WTC11 (cell line): ENCODE results near the gene OSBPL10. TPM values are rescaled to one million over a fixed set of nuclear protein-coding genes. Genes with fewer than 3 reads are reported as not detected.

Experiments
- ATAC-seq: fragments of 200-7000 bp; cut with Tn5 transposase; 2 replicates; pipeline ENCODE4 v1.10.0; 2021; ENCODE audit warnings: mild to moderate bottlenecking, moderate library complexity
- CTCF ChIA-PET: fragments of 300-600 bp; sonication (Branson Sonifier 250); formaldehyde crosslinking; loops from one replicate; lab custom pipeline; 2021; ENCODE audit warnings: antibody characterized with exemption; lab: Charles Lee
- POLR2A ChIA-PET: fragments of 350-600 bp; sonication (Branson Sonifier 250); formaldehyde crosslinking; loops from one replicate; lab custom pipeline; 2021; ENCODE audit warnings: antibody characterized with exemption; lab: Charles Lee
- DNase-seq: peaks from one replicate; pipeline ENCODE4 v3.0.0; 2021; ENCODE audit warnings: low spot score
- H3K27ac Mint-ChIP-seq: 2 replicates; pipeline ENCODE4 v1.8.0; 2021; ENCODE audit warnings: mixed read lengths
- H3K27me3 Mint-ChIP-seq: 2 replicates; pipeline ENCODE4 v1.8.0; 2021; ENCODE audit warnings: low read depth, mild to moderate bottlenecking, moderate library complexity, mixed read lengths
- H3K36me3 Mint-ChIP-seq: 2 replicates; pipeline ENCODE4 v1.8.0; 2021; ENCODE audit warnings: mixed read lengths
- H3K4me1 Mint-ChIP-seq: 2 replicates; pipeline ENCODE4 v1.8.0; 2022; ENCODE audit warnings: mixed read lengths
- H3K4me3 Mint-ChIP-seq: 2 replicates; pipeline ENCODE4 v1.8.0; 2021; ENCODE audit warnings: mild to moderate bottlenecking, moderate library complexity, mixed read lengths
- H3K9me3 Mint-ChIP-seq: 2 replicates; pipeline ENCODE4 v1.8.0; 2021; ENCODE audit warnings: mixed read lengths
- CBFB ChIP-seq: sonication (generic); formaldehyde crosslinking; IDR thresholded peaks from 2 replicates; pipeline ENCODE4 v1.8.1; 2022; ENCODE audit warnings: mild to moderate bottlenecking, low read depth, missing genetic modification reagents
- ELF4 ChIP-seq: sonication (generic); formaldehyde crosslinking; IDR thresholded peaks from 2 replicates; pipeline ENCODE4 v1.8.1; 2022; ENCODE audit warnings: low read depth, mild to moderate bottlenecking, moderate library complexity, missing genetic modification reagents
- ESRRA ChIP-seq: sonication (generic); formaldehyde crosslinking; IDR thresholded peaks from 2 replicates; pipeline ENCODE4 v1.8.1; 2022; ENCODE audit warnings: mild to moderate bottlenecking, missing genetic modification reagents, borderline replicate concordance
- ETV6 ChIP-seq: sonication (generic); formaldehyde crosslinking; IDR thresholded peaks from 2 replicates; pipeline ENCODE4 v1.8.1; 2022; ENCODE audit warnings: mild to moderate bottlenecking, missing genetic modification reagents
- GABPB1 ChIP-seq: sonication (generic); formaldehyde crosslinking; IDR thresholded peaks from 2 replicates; pipeline ENCODE4 v1.8.1; 2023; ENCODE audit warnings: mild to moderate bottlenecking, missing genetic modification reagents
- KAT7 ChIP-seq: sonication (generic); formaldehyde crosslinking; IDR thresholded peaks from 2 replicates; pipeline ENCODE4 v1.8.1; 2023; ENCODE audit warnings: missing genetic modification reagents, mild to moderate bottlenecking, borderline replicate concordance
- SMAD3 ChIP-seq: sonication (generic); formaldehyde crosslinking; IDR thresholded peaks from 2 replicates; pipeline ENCODE4 v1.8.0; 2022; ENCODE audit warnings: missing genetic modification reagents, mild to moderate bottlenecking, borderline replicate concordance
- SOX15 ChIP-seq: fragments of 250-450 bp; sonication (Bioruptor Pico); IDR thresholded peaks from 2 replicates; pipeline ENCODE4 v1.9.0; 2021; ENCODE audit warnings: mild to moderate bottlenecking
- ZNF263 ChIP-seq: sonication (generic); formaldehyde crosslinking; IDR thresholded peaks from 2 replicates; pipeline ENCODE4 v1.8.1; 2022; ENCODE audit warnings: low read depth, mild to moderate bottlenecking, moderate library complexity, missing genetic modification reagents
- ZNF416 ChIP-seq: fragments of 250-450 bp; sonication (Bioruptor Pico); IDR thresholded peaks from 2 replicates; pipeline ENCODE4 v1.9.0; 2021; ENCODE audit warnings: mild to moderate bottlenecking, inconsistent platforms
- total RNA-seq: library from RNA; stranded (reverse); gene quantifications from 3 replicates; pipeline ENCODE4 v1.2.3, GENCODE V29; 2021
- TF ChIP-seq, protein P1 (sequence below): sonication (generic); formaldehyde crosslinking; IDR thresholded peaks from 2 replicates; pipeline ENCODE4 v1.8.1; 2023; ENCODE audit warnings: mild to moderate bottlenecking, moderate library complexity, missing genetic modification reagents
- TF ChIP-seq, protein P2 (sequence below): sonication (generic); formaldehyde crosslinking; IDR thresholded peaks from 2 replicates; pipeline ENCODE4 v1.8.1; 2022; ENCODE audit warnings: mild to moderate bottlenecking, missing genetic modification reagents, moderate library complexity, borderline replicate concordance
- TF ChIP-seq, protein P3 (sequence below): sonication (generic); formaldehyde crosslinking; IDR thresholded peaks from 2 replicates; pipeline ENCODE4 v1.8.1; 2022; ENCODE audit warnings: low read depth, mild to moderate bottlenecking, moderate library complexity, missing genetic modification reagents, borderline replicate concordance
- TF ChIP-seq, protein P4 (sequence below): sonication (generic); formaldehyde crosslinking; IDR thresholded peaks from 2 replicates; pipeline ENCODE4 v1.8.1; 2023; ENCODE audit warnings: mild to moderate bottlenecking, missing genetic modification reagents
- TF ChIP-seq, protein P5 (sequence below): fragments of 250-450 bp; sonication (Bioruptor Pico); IDR thresholded peaks from 2 replicates; pipeline ENCODE4 v1.9.0; 2021; ENCODE audit warnings: mild to moderate bottlenecking, borderline replicate concordance
- TF ChIP-seq, protein P6 (sequence below): fragments of 250-450 bp; sonication (Bioruptor Pico); IDR thresholded peaks from 2 replicates; pipeline ENCODE4 v1.8.0; 2021; ENCODE audit warnings: mild to moderate bottlenecking
- TF ChIP-seq, protein P7 (sequence below): sonication (generic); formaldehyde crosslinking; IDR thresholded peaks from 2 replicates; pipeline ENCODE4 v1.8.0; 2023; ENCODE audit warnings: mild to moderate bottlenecking, missing genetic modification reagents
- TF ChIP-seq, protein P8 (sequence below): sonication (generic); formaldehyde crosslinking; IDR thresholded peaks from 2 replicates; pipeline ENCODE4 v1.8.0; 2022; ENCODE audit warnings: mild to moderate bottlenecking, missing genetic modification reagents
- TF ChIP-seq, protein P9 (sequence below): fragments of 250-450 bp; sonication (Bioruptor Pico); IDR thresholded peaks from 2 replicates; pipeline ENCODE4 v1.9.0; 2021; ENCODE audit warnings: moderate library complexity, mild to moderate bottlenecking, inconsistent platforms, borderline replicate concordance

The OSBPL10 gene
- total RNA-seq, 1 experiment from 2014 or later, result 84.1 TPM

DNA sequence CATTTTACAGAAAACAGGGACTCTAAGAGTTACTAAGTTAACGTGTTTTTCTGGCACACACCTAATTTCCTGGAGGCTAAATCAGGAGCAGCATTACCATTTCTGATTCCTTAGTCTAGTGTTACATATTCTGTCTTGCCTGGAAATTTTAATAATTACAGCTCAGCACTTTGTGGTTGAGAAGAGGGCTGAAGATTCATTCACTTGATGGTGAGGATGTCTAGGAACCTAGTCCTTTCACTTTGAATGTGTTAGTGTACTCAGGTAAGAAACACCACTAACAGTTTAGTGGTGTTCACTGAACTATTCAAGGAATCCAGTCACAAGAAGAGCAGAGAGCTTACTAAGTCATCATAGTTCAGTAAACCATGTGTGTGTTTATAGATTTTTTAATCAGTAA is 345.5 kb downstream of the OSBPL10 start:
- POLR2A ChIA-PET, result no interaction called here
- Mint-ChIP-seq H3K27ac (no peak overlapping the region), H3K36me3 (peaks cover 30% of the 10 kb centered on the region)

DNA sequence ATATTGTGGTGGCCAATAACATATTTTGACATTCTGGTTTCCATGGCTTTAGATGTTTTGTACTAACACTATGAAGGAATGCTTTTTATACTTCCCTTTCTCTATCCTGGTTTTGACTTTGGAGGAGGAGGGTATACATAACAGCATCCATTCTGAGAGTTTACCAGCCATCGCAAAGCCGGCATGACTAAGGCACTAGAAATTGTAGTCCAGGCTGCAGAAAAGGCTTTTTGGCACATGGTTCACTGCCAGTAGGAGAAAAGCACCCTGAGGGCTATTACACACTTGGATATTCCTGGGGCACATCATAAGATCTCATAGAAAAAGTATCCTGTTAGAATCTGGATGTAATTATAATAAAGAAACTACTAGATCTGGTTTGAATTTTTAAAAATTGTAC is 346.6 kb downstream of the OSBPL10 start:
- H3K4me3 Mint-ChIP-seq, result no peak overlapping the region
- ATAC-seq, result no peak
- ChIA-PET CTCF (no interaction called here), POLR2A (no interaction called here)
- DNase-seq, result no peak
- no peaks in the 10 kb centered on the region for H3K27me3 Mint-ChIP-seq
- no peak overlapping the region for H3K27ac Mint-ChIP-seq
- peaks cover 40% of the 10 kb centered on the region for H3K36me3 Mint-ChIP-seq
- no peaks in the 10 kb centered on the region for H3K9me3 Mint-ChIP-seq
- H3K4me1 Mint-ChIP-seq, result no peaks in the 10 kb centered on the region
- no peak for TF ChIP-seq ELF4 (CRISPR knock-in tag)
- TF ChIP-seq ZNF416, result no peak
- no peak for TF ChIP-seq ZNF263 (CRISPR knock-in tag)
- TF ChIP-seq, protein P1, sequence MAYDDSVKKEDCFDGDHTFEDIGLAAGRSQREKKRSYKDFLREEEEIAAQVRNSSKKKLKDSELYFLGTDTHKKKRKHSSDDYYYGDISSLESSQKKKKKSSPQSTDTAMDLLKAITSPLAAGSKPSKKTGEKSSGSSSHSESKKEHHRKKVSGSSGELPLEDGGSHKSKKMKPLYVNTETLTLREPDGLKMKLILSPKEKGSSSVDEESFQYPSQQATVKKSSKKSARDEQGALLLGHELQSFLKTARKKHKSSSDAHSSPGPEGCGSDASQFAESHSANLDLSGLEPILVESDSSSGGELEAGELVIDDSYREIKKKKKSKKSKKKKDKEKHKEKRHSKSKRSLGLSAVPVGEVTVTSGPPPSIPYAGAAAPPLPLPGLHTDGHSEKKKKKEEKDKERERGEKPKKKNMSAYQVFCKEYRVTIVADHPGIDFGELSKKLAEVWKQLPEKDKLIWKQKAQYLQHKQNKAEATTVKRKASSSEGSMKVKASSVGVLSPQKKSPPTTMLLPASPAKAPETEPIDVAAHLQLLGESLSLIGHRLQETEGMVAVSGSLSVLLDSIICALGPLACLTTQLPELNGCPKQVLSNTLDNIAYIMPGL, result no peak
- TF ChIP-seq ETV6 (CRISPR knock-in tag), result no peak
- TF ChIP-seq, protein P2, sequence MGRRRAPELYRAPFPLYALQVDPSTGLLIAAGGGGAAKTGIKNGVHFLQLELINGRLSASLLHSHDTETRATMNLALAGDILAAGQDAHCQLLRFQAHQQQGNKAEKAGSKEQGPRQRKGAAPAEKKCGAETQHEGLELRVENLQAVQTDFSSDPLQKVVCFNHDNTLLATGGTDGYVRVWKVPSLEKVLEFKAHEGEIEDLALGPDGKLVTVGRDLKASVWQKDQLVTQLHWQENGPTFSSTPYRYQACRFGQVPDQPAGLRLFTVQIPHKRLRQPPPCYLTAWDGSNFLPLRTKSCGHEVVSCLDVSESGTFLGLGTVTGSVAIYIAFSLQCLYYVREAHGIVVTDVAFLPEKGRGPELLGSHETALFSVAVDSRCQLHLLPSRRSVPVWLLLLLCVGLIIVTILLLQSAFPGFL (CRISPR knock-in tag), result no peak
- TF ChIP-seq, protein P3, sequence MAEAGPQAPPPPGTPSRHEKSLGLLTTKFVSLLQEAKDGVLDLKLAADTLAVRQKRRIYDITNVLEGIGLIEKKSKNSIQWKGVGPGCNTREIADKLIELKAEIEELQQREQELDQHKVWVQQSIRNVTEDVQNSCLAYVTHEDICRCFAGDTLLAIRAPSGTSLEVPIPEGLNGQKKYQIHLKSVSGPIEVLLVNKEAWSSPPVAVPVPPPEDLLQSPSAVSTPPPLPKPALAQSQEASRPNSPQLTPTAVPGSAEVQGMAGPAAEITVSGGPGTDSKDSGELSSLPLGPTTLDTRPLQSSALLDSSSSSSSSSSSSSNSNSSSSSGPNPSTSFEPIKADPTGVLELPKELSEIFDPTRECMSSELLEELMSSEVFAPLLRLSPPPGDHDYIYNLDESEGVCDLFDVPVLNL (CRISPR knock-in tag), result no peak
- TF ChIP-seq ESRRA, result no peak
- no peak for TF ChIP-seq SOX15 (CRISPR knock-in tag)
- TF ChIP-seq, protein P4, sequence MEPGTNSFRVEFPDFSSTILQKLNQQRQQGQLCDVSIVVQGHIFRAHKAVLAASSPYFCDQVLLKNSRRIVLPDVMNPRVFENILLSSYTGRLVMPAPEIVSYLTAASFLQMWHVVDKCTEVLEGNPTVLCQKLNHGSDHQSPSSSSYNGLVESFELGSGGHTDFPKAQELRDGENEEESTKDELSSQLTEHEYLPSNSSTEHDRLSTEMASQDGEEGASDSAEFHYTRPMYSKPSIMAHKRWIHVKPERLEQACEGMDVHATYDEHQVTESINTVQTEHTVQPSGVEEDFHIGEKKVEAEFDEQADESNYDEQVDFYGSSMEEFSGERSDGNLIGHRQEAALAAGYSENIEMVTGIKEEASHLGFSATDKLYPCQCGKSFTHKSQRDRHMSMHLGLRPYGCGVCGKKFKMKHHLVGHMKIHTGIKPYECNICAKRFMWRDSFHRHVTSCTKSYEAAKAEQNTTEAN (CRISPR knock-in tag), result no peak
- TF ChIP-seq, protein P5, sequence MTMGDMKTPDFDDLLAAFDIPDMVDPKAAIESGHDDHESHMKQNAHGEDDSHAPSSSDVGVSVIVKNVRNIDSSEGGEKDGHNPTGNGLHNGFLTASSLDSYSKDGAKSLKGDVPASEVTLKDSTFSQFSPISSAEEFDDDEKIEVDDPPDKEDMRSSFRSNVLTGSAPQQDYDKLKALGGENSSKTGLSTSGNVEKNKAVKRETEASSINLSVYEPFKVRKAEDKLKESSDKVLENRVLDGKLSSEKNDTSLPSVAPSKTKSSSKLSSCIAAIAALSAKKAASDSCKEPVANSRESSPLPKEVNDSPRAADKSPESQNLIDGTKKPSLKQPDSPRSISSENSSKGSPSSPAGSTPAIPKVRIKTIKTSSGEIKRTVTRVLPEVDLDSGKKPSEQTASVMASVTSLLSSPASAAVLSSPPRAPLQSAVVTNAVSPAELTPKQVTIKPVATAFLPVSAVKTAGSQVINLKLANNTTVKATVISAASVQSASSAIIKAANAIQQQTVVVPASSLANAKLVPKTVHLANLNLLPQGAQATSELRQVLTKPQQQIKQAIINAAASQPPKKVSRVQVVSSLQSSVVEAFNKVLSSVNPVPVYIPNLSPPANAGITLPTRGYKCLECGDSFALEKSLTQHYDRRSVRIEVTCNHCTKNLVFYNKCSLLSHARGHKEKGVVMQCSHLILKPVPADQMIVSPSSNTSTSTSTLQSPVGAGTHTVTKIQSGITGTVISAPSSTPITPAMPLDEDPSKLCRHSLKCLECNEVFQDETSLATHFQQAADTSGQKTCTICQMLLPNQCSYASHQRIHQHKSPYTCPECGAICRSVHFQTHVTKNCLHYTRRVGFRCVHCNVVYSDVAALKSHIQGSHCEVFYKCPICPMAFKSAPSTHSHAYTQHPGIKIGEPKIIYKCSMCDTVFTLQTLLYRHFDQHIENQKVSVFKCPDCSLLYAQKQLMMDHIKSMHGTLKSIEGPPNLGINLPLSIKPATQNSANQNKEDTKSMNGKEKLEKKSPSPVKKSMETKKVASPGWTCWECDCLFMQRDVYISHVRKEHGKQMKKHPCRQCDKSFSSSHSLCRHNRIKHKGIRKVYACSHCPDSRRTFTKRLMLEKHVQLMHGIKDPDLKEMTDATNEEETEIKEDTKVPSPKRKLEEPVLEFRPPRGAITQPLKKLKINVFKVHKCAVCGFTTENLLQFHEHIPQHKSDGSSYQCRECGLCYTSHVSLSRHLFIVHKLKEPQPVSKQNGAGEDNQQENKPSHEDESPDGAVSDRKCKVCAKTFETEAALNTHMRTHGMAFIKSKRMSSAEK (CRISPR knock-in tag), result no peak
- TF ChIP-seq, protein P6, sequence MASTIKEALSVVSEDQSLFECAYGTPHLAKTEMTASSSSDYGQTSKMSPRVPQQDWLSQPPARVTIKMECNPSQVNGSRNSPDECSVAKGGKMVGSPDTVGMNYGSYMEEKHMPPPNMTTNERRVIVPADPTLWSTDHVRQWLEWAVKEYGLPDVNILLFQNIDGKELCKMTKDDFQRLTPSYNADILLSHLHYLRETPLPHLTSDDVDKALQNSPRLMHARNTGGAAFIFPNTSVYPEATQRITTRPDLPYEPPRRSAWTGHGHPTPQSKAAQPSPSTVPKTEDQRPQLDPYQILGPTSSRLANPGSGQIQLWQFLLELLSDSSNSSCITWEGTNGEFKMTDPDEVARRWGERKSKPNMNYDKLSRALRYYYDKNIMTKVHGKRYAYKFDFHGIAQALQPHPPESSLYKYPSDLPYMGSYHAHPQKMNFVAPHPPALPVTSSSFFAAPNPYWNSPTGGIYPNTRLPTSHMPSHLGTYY, result no peak
- no peak for TF ChIP-seq KAT7 (CRISPR knock-in tag)
- TF ChIP-seq CBFB (CRISPR knock-in tag), result no peak
- TF ChIP-seq, protein P7, sequence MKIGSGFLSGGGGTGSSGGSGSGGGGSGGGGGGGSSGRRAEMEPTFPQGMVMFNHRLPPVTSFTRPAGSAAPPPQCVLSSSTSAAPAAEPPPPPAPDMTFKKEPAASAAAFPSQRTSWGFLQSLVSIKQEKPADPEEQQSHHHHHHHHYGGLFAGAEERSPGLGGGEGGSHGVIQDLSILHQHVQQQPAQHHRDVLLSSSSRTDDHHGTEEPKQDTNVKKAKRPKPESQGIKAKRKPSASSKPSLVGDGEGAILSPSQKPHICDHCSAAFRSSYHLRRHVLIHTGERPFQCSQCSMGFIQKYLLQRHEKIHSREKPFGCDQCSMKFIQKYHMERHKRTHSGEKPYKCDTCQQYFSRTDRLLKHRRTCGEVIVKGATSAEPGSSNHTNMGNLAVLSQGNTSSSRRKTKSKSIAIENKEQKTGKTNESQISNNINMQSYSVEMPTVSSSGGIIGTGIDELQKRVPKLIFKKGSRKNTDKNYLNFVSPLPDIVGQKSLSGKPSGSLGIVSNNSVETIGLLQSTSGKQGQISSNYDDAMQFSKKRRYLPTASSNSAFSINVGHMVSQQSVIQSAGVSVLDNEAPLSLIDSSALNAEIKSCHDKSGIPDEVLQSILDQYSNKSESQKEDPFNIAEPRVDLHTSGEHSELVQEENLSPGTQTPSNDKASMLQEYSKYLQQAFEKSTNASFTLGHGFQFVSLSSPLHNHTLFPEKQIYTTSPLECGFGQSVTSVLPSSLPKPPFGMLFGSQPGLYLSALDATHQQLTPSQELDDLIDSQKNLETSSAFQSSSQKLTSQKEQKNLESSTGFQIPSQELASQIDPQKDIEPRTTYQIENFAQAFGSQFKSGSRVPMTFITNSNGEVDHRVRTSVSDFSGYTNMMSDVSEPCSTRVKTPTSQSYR (CRISPR knock-in tag), result no peak

More for the DNA sequence above, 345.5 kb downstream of the OSBPL10 start:
- CTCF ChIA-PET, result interaction anchor here (0.8 kb wide), 1 partner anchor 540 kb away, joined by 4 read pairs; no protein-coding TSS in a partner anchor
- DNase-seq, result no peak
- no peak for TF ChIP-seq SMAD3 (CRISPR knock-in tag)
- no peak for TF ChIP-seq GABPB1 (CRISPR knock-in tag)
- TF ChIP-seq, protein P8, sequence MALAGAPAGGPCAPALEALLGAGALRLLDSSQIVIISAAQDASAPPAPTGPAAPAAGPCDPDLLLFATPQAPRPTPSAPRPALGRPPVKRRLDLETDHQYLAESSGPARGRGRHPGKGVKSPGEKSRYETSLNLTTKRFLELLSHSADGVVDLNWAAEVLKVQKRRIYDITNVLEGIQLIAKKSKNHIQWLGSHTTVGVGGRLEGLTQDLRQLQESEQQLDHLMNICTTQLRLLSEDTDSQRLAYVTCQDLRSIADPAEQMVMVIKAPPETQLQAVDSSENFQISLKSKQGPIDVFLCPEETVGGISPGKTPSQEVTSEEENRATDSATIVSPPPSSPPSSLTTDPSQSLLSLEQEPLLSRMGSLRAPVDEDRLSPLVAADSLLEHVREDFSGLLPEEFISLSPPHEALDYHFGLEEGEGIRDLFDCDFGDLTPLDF, result no peak
- TF ChIP-seq, protein P9, sequence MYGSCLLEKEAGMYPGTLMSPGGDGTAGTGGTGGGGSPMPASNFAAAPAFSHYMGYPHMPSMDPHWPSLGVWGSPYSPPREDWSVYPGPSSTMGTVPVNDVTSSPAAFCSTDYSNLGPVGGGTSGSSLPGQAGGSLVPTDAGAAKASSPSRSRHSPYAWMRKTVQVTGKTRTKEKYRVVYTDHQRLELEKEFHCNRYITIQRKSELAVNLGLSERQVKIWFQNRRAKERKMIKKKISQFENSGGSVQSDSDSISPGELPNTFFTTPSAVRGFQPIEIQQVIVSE (CRISPR knock-in tag), result no peak
- no peaks in the 10 kb centered on the region for H3K4me1 Mint-ChIP-seq
- H3K27me3 Mint-ChIP-seq, result no peaks in the 10 kb centered on the region
- no peak for ATAC-seq
- H3K9me3 Mint-ChIP-seq, result no peaks in the 10 kb centered on the region
- no peak overlapping the region for H3K4me3 Mint-ChIP-seq
